HepG2 (cell line): ENCODE results near the gene E2F3. TPM values are rescaled to one million over a fixed set of nuclear protein-coding genes. Genes with fewer than 3 reads are reported as not detected.

Source experiments
- CCDC6 ChIP-seq: sonication (generic); formaldehyde crosslinking; IDR thresholded peaks from 2 replicates; pipeline ENCODE4 v1.8.1; 2022; ENCODE audit warnings: mild to moderate bottlenecking, missing genetic modification reagents, moderate library complexity
- DR1 ChIP-seq: sonication (generic); formaldehyde crosslinking; IDR thresholded peaks from 2 replicates; pipeline ENCODE4 v1.8.0; 2021; ENCODE audit warnings: mild to moderate bottlenecking, missing genetic modification reagents, inconsistent platforms
- HNRNPH1 ChIP-seq: fragments of 200-400 bp; formaldehyde crosslinking; optimal IDR thresholded peaks from 2 replicates; pipeline ENCODE3; 2017; ENCODE audit warnings: mild to moderate bottlenecking, low read depth, low read length
- HOXA5 ChIP-seq: sonication (generic); formaldehyde crosslinking; IDR thresholded peaks from 2 replicates; pipeline ENCODE4 v1.4.0; 2020; ENCODE audit warnings: missing genetic modification reagents
- JUN ChIP-seq: sonication (generic); formaldehyde crosslinking; IDR thresholded peaks from 2 replicates; pipeline ENCODE4 v1.4.0; 2020; ENCODE audit warnings: mild to moderate bottlenecking, missing genetic modification reagents
- KLF16 ChIP-seq, 2 experiments: sonication (generic) in 1 of 2; formaldehyde crosslinking in 1 of 2; IDR thresholded peaks; 2 replicates each; pipeline versions ENCODE4 v1.6.1 to v1.8.0; 2016 to 2023; ENCODE audit warnings: missing genetic modification reagents in 2 of 2, missing compliant biosample characterization in 1 of 2
- NFKBIZ ChIP-seq: IDR thresholded peaks from 2 replicates; pipeline ENCODE4 v1.6.1; 2018; ENCODE audit warnings: missing genetic modification reagents, missing compliant biosample characterization
- POLR2A ChIP-seq, 2 experiments: IDR thresholded peaks; 2 replicates each; pipeline ENCODE4 v1.6.1; 2011; ENCODE audit warnings: low read depth in 2 of 2, low read length in 2 of 2, mild to moderate bottlenecking in 1 of 2, moderate library complexity in 1 of 2; ENCODE audit not compliant: insufficient read depth in 1 of 2
- PRMT3 ChIP-seq: sonication (generic); formaldehyde crosslinking; IDR thresholded peaks from 2 replicates; pipeline ENCODE4 v1.8.1; 2022; ENCODE audit warnings: low read depth, mild to moderate bottlenecking, moderate library complexity, missing genetic modification reagents, borderline replicate concordance
- RFX3 ChIP-seq: IDR thresholded peaks from 2 replicates; pipeline ENCODE4 v1.6.1; 2016; ENCODE audit warnings: missing biosample characterization, missing genetic modification reagents
- SMYD3 ChIP-seq: sonication (generic); formaldehyde crosslinking; IDR thresholded peaks from 2 replicates; pipeline ENCODE4 v1.8.1; 2023; ENCODE audit warnings: mild to moderate bottlenecking, missing genetic modification reagents
- ZFX ChIP-seq: sonication (generic); formaldehyde crosslinking; IDR thresholded peaks from 2 replicates; pipeline ENCODE4 v1.4.0; 2020; ENCODE audit warnings: mild to moderate bottlenecking, low read depth, missing genetic modification reagents, moderate library complexity
- ZFY ChIP-seq: sonication (generic); formaldehyde crosslinking; IDR thresholded peaks from 2 replicates; pipeline ENCODE4 v1.4.0; 2020; ENCODE audit warnings: missing genetic modification reagents
- ZNF24 ChIP-seq: fragments of 450-650 bp; IDR thresholded peaks from 2 replicates; pipeline ENCODE4 v1.6.1; 2017; ENCODE audit warnings: antibody characterized with exemption, mild to moderate bottlenecking
- ZNF460 ChIP-seq: sonication (generic); formaldehyde crosslinking; IDR thresholded peaks from 2 replicates; pipeline ENCODE4 v1.5.1; 2020; ENCODE audit warnings: missing genetic modification reagents, mild to moderate bottlenecking, borderline replicate concordance
- ZNF552 ChIP-seq: sonication (generic); formaldehyde crosslinking; IDR thresholded peaks from 2 replicates; pipeline ENCODE4 v1.9.0; 2022; ENCODE audit warnings: missing genetic modification reagents, mild to moderate bottlenecking, borderline replicate concordance
- ZNF660 ChIP-seq: sonication (generic); formaldehyde crosslinking; IDR thresholded peaks from 2 replicates; pipeline ENCODE4 v1.5.1; 2020; ENCODE audit warnings: mild to moderate bottlenecking, low read depth, missing genetic modification reagents, borderline replicate concordance
- ZNF737 ChIP-seq: sonication (generic); formaldehyde crosslinking; IDR thresholded peaks from 2 replicates; pipeline ENCODE4 v1.5.0; 2020; ENCODE audit warnings: missing genetic modification reagents, mild to moderate bottlenecking, borderline replicate concordance
- ZNF839 ChIP-seq: sonication (generic); formaldehyde crosslinking; IDR thresholded peaks from 2 replicates; pipeline ENCODE4 v1.4.0; 2020; ENCODE audit warnings: missing genetic modification reagents, mild to moderate bottlenecking, borderline replicate concordance
- polyA plus RNA-seq, 8 experiments: library from polyadenylated mRNA; depleted of rRNA in 3 of 8; stranded (reverse) in 7 of 8; unstranded in 1 of 8; fragments of >200 nt; fragmentation: Illumina TruSeq in 4 of 8; extraction: Trizol in 4 of 8; gene quantifications; 2 replicates each; pipeline versions ENCODE4 v1.2.1 to v1.2.3, GENCODE V29; 2011 to 2016; ENCODE audit warnings: low read depth in 4 of 8, missing spikeins in 1 of 8, mixed read lengths in 1 of 8; ENCODE audit not compliant: insufficient read depth in 1 of 8
- total RNA-seq, 5 experiments: library from RNA; depleted of rRNA; stranded (reverse); fragments of >200 nt; fragmentation: Illumina TruSeq; extraction: Trizol; gene quantifications; 2 replicates each; pipeline ENCODE4 v1.2.3, GENCODE V29; 2016; ENCODE audit warnings: low read depth in 1 of 5
- TF ChIP-seq, protein P1 (sequence below): sonication (generic); formaldehyde crosslinking; IDR thresholded peaks from 2 replicates; pipeline ENCODE4 v1.5.1; 2020; ENCODE audit warnings: missing genetic modification reagents, mild to moderate bottlenecking, borderline replicate concordance
- TF ChIP-seq, protein P2 (sequence below): sonication (generic); formaldehyde crosslinking; IDR thresholded peaks from 2 replicates; pipeline ENCODE4 v1.8.1; 2022; ENCODE audit warnings: low read depth, mild to moderate bottlenecking, missing genetic modification reagents
- TF ChIP-seq, protein P3 (sequence below): sonication (generic); formaldehyde crosslinking; conservative IDR thresholded peaks from 2 replicates; pipeline ENCODE4 v1.8.0; 2022; ENCODE audit warnings: mild to moderate bottlenecking, moderate library complexity, missing genetic modification reagents
- TF ChIP-seq, protein P4 (sequence below): sonication (generic); formaldehyde crosslinking; IDR thresholded peaks from 2 replicates; pipeline ENCODE4 v1.9.0; 2021; ENCODE audit warnings: missing genetic modification reagents, mild to moderate bottlenecking, borderline replicate concordance

The E2F3 gene
- total and polyA plus RNA-seq, 2 of the 13 experiments (the other 11 are each of a cell fraction or from before 2014, with no cell fraction given): 8.5 to 12.7 TPM

DNA sequence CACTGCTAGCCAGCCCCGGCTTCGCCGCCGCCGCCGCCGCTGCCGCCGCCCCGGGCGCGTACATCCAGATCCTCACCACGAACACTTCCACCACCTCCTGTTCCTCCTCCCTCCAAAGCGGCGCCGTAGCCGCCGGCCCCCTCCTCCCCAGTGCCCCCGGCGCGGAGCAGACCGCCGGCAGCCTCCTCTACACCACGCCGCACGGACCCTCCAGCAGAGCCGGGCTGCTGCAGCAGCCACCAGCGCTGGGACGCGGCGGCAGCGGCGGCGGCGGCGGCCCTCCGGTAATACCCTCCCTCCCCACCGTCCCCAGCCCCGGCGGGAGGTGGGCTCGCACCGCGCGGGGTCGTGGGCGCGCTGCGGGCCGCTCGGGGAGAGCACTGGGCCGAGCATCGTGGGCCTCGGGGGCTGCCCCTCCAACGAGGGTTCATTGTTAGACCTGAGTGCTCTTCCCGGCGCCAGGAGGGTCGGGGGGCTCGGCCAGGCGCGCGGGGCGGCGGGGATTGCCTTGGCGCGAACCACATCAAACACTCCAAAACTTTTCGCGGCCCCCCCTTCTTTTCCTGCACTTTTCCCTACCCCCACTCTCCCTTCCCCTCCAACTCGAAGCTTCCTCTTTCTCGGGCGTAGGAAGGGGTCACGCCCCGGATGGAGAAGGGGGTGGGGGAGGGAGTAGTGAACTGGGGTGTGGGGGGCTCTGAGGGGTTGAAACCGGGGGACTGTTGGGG lies 827 bp downstream of the E2F3 start (continued):
- TF ChIP-seq ZNF460 (CRISPR knock-in tag): no peak
- TF ChIP-seq, protein P1, sequence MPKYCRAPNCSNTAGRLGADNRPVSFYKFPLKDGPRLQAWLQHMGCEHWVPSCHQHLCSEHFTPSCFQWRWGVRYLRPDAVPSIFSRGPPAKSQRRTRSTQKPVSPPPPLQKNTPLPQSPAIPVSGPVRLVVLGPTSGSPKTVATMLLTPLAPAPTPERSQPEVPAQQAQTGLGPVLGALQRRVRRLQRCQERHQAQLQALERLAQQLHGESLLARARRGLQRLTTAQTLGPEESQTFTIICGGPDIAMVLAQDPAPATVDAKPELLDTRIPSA: peak; percentile 5; the same call in 1 of the 2 replicates
- peak; percentile 5; the same call in 1 of the 2 replicates for TF ChIP-seq PRMT3 (CRISPR knock-in tag)
- no peak for TF ChIP-seq SMYD3
- peak; percentile 1; the same call in 1 of the 2 replicates for TF ChIP-seq CCDC6 (CRISPR knock-in tag)
- no peak for TF ChIP-seq ZNF660 (CRISPR knock-in tag)
- no peak for TF ChIP-seq ZNF839 (CRISPR knock-in tag)
- peak; percentile 50 for TF ChIP-seq ZFY
- TF ChIP-seq ZNF737 (CRISPR knock-in tag): no peak
- no peak for TF ChIP-seq ZNF24
- peak; percentile 26 to 35; a peak in 2 of 4 replicates for TF ChIP-seq POLR2A (IDR thresholded peaks at IDR 0.05; ENCODE audit: insufficient read depth in 1 of 2, low read depth in 2 of 2, low read length in 2 of 2)
- no peak for TF ChIP-seq JUN (CRISPR knock-in tag)
- TF ChIP-seq, protein P2, sequence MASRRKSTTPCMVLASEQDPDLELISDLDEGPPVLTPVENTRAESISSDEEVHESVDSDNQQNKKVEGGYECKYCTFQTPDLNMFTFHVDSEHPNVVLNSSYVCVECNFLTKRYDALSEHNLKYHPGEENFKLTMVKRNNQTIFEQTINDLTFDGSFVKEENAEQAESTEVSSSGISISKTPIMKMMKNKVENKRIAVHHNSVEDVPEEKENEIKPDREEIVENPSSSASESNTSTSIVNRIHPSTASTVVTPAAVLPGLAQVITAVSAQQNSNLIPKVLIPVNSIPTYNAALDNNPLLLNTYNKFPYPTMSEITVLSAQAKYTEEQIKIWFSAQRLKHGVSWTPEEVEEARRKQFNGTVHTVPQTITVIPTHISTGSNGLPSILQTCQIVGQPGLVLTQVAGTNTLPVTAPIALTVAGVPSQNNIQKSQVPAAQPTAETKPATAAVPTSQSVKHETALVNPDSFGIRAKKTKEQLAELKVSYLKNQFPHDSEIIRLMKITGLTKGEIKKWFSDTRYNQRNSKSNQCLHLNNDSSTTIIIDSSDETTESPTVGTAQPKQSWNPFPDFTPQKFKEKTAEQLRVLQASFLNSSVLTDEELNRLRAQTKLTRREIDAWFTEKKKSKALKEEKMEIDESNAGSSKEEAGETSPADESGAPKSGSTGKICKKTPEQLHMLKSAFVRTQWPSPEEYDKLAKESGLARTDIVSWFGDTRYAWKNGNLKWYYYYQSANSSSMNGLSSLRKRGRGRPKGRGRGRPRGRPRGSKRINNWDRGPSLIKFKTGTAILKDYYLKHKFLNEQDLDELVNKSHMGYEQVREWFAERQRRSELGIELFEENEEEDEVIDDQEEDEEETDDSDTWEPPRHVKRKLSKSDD (CRISPR knock-in tag): no peak
- TF ChIP-seq KLF16 (CRISPR knock-in tag; IDR thresholded peaks at IDR 0.05): no peak
- TF ChIP-seq NFKBIZ: no peak
- TF ChIP-seq, protein P3, sequence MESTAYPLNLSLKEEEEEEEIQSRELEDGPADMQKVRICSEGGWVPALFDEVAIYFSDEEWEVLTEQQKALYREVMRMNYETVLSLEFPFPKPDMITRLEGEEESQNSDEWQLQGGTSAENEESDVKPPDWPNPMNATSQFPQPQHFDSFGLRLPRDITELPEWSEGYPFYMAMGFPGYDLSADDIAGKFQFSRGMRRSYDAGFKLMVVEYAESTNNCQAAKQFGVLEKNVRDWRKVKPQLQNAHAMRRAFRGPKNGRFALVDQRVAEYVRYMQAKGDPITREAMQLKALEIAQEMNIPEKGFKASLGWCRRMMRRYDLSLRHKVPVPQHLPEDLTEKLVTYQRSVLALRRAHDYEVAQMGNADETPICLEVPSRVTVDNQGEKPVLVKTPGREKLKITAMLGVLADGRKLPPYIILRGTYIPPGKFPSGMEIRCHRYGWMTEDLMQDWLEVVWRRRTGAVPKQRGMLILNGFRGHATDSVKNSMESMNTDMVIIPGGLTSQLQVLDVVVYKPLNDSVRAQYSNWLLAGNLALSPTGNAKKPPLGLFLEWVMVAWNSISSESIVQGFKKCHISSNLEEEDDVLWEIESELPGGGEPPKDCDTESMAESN: no peak
- TF ChIP-seq HNRNPH1: no peak
- no peak for TF ChIP-seq HOXA5
- TF ChIP-seq RFX3 (CRISPR knock-in tag): no peak
- TF ChIP-seq ZNF552: no peak
- TF ChIP-seq DR1 (CRISPR knock-in tag): no peak
- TF ChIP-seq ZFX: no peak
- TF ChIP-seq, protein P4, sequence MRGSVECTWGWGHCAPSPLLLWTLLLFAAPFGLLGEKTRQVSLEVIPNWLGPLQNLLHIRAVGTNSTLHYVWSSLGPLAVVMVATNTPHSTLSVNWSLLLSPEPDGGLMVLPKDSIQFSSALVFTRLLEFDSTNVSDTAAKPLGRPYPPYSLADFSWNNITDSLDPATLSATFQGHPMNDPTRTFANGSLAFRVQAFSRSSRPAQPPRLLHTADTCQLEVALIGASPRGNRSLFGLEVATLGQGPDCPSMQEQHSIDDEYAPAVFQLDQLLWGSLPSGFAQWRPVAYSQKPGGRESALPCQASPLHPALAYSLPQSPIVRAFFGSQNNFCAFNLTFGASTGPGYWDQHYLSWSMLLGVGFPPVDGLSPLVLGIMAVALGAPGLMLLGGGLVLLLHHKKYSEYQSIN: no peak
